T47D (cell line): Measurements from ENCODE around the gene KATNIP.
"Not testable (repeated sequence)": the region's sequence is repeated elsewhere in the genome, so short reads cannot be mapped to it uniquely, and the experiment has no call there.

Experiments used
- DNase-seq, 2 experiments: peaks; one replicate each; pipeline versions ENCODE4 v3.0.0 to v3.0.0-alpha.2; 2011 to 2012; ENCODE audit warnings: low read depth in 1 of 2, low spot score in 1 of 2
- JUND ChIP-seq: IDR thresholded peaks from 2 replicates; pipeline ENCODE4 v1.6.1; 2012; ENCODE audit warnings: low read depth
- in situ Hi-C: cut with HindIII; loops from 2 replicates; pipeline ENCODE4 v1.10.0; 2016; ENCODE audit warnings: low sequenced_read_pairs, low pct_unique_long_range_greater_than_20kb

The KATNIP gene

DNA sequence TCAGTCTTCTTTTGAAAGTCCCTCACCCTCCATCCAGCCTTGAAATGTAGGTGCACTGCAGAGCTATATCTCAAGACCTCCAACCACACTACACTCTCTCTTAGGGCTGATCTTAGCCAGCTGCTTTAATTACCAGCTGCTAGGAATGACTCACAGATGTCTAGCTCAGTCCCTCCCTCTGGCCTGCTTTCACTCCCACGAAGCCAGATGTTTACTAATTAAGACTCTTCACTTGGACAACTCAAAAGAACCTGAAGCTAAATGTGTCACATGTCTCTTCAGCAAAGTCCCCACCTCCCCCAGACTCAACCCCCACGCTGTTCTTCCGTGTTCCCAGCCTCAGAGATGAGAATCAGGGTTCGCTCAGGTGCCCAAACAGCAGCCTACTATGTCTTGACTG, 2.8 kb upstream of the KATNIP start:
- DNase-seq, result no peak
- in situ Hi-C loops, result no loop called here
- no peak for TF ChIP-seq JUND

- in situ Hi-C loops, result no loop called here
- DNase-seq, result no peak
- TF ChIP-seq JUND, result no peak
Observed at GRCh38 chr16:27547851-27548250, 2.1 kb upstream of the KATNIP start.

DNA sequence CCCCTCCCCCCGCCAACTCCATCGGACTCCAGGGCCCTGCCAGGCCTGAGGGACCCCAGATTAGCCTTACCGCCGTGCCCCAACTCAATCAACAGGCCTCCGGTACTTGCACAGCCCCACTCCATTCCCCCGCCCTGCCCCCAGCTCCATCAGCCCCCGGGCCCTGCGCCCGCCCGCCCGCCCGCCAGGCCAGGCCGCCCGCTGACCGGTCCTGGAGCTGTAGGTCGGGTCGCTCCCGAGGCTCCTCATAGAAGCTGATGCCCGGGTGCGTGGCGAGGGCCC, 539 bp upstream of the KATNIP start:
- in situ Hi-C loops, result no loop called here
- no peak for DNase-seq
- TF ChIP-seq JUND, result no peak

DNA sequence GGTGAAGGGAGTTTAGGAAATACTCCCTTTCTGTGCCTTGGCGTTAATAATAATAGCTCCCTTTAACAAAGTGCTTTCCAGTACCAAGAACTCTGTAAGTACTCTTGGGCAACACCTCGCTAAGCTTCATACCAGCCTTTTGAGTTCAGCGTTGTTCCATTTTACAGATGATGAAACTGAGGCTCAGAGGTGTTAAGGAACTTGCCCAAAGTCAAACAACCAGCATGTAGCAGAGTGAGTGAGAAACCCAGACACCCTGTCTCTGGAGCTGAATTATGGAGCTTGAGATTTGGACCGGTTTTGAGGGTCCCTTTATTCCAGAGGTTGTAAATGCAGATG, 607 bp downstream of the KATNIP start:
- TF ChIP-seq JUND, result no peak
- peak in 1 of 2 experiments; percentile 7 for DNase-seq
- in situ Hi-C loops, result no loop called here

GRCh38 chr16:27551036-27551435, 1.1 kb downstream of the KATNIP start:
- in situ Hi-C loops, result no loop called here
- DNase-seq, result no peak
- no peak for TF ChIP-seq JUND

GRCh38 chr16:27556471-27556870, 6.5 kb downstream of the KATNIP start:
- peak in 1 of 2 experiments; percentile 15 for DNase-seq
- in situ Hi-C loops, result no loop called here
- no peak for TF ChIP-seq JUND

- no peak for TF ChIP-seq JUND
- in situ Hi-C loops, result no loop called here
- DNase-seq, result no peak
Observed at GRCh38 chr16:27558434-27558833, 8.5 kb downstream of the KATNIP start.

DNA sequence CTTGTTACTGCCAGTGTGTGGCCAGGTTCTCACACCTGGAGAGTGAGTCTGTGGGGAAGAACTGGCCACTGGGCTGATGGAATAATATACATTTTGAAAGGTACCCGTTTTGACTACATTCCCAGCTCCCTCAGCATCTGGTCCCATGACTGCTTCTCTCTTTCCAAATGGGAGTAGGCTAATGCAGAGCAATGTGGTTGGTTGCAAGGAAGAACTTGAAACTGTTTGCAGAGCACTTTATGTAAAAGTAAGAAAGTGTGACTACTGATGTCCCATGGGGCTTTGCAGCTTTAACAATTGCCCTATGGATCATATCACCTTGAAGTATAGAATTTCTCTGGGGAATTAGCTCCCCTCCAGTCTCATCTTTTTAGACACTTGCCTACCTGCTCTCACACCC, 9.0 kb downstream of the KATNIP start:
- no peak for TF ChIP-seq JUND
- DNase-seq, result no peak
- in situ Hi-C loops, result no loop called here

DNA sequence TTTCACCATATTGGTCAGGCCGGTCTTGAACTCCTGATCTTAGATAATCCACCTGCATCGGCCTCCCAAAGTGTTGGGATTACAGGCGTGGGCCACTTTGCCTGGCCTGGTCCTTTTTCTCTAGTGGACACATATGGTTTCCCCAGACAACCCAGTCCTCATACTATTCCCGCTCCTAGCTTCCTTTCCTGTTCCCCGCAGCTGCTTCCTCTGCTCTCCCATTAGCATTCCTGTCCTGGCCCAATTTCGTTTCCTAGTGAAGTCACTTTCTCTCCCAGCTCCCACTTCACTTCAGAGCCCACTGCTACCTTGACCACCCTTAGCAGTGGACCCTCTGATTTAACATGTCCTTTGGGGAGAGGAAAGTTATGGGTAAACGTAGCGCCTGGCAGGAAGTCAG, 11.3 kb downstream of the KATNIP start:
- DNase-seq, result no peak
- no peak for TF ChIP-seq JUND
- in situ Hi-C loops, result no loop called here

- no peak for DNase-seq
- no peak for TF ChIP-seq JUND
- in situ Hi-C loops, result no loop called here
Observed at GRCh38 chr16:27564224-27564623, 14.3 kb downstream of the KATNIP start.

DNA sequence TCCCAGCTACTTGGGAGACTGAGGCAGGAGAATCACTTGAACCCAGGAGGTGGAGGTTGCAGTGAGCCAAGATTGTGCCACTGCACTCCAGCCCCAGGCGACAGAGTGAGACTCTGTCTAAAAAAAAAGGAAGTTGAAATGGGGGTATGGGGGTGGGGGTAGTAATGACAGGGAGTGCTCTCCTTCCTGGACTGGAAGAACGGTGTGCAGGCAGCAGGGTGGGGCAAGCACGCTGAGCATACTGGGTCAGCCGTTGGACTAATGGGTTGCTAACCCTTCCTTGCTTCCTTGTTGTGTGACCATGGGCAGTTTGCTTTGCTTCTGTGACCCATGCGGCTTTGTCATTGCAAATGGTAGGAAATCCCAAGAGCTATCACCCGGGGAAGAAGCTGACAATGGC, 16.5 kb downstream of the KATNIP start:
- in situ Hi-C loops, result no loop called here
- TF ChIP-seq JUND, result no peak
- DNase-seq, result no peak

DNA sequence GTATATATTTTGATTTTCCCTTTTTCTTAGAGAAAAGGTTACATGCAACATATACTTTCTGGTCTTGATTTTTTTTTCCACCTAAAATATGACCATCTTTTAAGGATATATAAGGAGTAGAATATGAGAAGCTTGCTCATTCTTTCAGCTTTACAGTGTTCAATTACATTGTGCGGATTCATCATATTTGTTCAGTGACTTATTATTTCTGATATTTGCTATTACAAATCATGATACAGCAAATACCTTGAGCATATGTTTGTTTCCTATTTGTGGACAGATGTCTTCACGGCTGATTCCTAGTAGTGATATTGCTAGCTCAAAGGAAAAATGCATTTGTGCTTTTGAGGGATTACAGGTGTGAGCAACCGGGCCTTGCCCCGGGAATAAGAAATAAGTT, 18.1 kb downstream of the KATNIP start:
- DNase-seq, result no peak
- TF ChIP-seq JUND, result no peak
- in situ Hi-C loops, result no loop called here

GRCh38 chr16:27570986-27571385, 21.0 kb downstream of the KATNIP start:
- in situ Hi-C loops, DNase-seq: not testable (repeated sequence)

DNA sequence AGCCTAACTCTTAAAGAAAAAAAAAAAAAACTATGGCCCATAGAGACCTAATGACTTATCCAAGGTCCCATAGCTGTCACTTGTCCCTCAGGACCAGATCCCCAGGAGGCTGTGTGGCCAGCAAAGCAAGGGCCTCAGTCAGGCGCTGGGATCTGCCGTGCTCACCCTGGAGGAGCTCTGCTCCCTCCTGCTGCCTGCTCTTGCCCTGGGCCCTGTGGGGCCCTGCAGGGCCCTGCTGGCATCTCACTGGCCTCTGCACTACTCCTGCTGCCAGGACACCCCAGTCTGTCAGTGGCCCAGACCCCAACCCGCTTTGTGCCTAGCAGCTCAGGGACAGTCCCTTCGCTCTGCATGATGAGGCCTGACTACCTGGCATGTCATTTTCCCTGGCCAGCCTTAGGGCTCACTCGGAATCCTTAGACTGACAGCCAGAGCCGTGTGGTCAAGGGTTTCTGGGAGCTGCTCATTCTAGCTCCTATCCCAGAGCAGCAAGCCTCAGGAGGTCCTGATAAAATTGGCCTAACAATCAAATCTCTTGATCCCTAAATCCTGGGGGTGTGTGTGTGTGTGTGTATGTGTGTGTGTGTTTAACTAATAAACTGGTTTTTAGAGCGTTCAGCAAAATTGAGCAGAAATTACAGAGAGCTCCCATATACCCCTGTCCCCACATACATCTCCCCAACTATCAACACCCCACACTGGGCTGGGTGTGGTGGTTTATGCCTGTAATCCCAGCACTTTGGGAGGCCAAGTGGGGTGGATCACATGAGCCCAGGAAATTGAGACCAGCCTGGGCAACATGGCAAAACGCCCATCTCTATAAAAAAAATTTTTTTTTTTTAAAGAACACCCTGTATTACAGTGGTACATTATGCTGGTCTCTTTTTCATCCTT, 21.7 kb downstream of the KATNIP start:
- no peak for TF ChIP-seq JUND
- in situ Hi-C loops, result no loop called here
- DNase-seq, result no peak
